ENCODE measurements around the gene SELPLG.
"Not testable (repeated sequence)": the region's sequence is repeated elsewhere in the genome, so short reads cannot be mapped to it uniquely, and the experiment has no call there.

The SELPLG gene

DNA sequence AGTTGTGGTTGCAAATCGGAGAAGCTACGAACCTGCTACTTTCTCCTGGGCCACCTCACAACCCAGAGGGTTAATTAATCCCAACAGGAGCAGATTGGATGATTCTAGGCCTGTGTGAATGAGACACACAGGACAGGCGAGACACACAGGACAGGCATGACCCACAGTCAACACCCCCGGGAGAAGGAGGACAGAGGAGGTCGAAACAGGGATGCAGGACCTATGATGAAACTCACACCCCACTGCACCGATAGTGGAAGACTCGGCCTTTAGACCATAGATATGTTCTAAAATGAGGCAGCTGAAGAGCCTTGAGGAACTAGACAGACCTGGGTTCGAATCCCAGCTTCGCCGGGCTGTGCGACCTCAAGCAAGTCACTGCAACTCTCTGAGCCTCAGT is 47.4 kb downstream of the SELPLG start:
- no peak for DNase-seq

DNA sequence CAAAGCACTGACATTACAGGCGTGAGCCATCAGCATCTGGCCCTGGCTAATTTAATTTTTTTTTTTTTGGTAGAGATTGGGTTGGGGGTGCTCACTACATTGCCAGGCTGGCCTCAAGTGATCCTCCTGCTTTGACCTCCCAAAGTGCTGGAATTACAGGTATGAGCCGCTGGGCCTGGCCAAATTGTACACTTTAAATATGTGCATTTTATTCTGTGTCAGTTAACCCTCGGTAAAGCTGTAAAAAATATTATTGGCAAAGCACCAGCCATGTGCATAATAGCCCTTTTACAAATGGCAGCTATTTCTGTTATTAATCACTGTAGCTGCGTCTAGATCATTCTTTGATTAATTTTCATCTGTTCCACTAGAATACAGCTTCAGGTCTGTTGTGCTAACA is 47.8 kb downstream of the SELPLG start:
- DNase-seq = no peak

DNA sequence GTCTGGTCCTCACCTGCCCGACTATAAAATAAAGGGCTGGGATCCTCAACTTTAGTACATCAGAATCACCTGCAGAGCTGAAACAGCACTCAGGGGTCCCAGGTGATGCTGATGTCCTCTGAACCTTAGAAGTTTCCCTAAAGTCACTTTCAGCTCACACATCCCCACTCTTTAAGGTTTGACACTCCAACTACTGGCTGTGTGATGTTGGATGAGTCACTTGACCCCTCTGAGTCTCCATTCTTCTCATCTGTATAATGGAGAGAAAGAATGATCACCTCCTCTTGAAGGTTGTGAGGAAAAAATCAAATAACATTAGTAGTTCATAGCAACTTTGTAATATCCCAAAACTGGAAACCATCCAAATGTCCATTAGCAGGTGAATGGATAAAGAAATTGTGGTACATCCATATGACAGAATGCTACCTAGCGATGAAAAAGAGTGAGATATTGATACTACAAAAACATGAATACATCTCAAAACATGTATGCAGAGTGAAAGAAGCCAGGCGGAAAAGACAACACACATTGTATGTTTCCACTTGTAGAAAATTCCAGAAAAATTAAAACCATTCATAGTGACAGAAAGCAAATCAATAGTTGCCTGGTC is 49.1 kb downstream of the SELPLG start:
- no peak for DNase-seq

DNA sequence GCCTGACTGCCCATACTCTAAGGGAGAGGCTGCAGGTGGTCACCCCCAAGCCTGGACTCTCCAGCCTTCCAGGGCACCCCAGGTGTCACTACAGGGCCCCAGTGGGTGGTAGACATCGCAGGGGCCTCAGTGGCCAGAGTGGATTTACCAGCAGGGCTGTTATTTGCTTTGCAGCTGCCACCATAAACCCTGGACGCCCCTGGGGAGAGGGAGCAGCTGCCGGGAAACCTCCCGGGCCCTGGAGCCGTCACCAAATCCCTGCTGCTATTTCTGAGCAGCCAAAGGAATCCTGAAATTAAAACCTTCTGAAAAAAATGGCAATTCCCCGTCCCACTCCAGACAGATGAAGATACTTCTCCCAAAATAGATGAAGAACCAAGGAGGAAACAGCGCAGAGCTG is 49.7 kb downstream of the SELPLG start:
- DNase-seq = no peak

DNA sequence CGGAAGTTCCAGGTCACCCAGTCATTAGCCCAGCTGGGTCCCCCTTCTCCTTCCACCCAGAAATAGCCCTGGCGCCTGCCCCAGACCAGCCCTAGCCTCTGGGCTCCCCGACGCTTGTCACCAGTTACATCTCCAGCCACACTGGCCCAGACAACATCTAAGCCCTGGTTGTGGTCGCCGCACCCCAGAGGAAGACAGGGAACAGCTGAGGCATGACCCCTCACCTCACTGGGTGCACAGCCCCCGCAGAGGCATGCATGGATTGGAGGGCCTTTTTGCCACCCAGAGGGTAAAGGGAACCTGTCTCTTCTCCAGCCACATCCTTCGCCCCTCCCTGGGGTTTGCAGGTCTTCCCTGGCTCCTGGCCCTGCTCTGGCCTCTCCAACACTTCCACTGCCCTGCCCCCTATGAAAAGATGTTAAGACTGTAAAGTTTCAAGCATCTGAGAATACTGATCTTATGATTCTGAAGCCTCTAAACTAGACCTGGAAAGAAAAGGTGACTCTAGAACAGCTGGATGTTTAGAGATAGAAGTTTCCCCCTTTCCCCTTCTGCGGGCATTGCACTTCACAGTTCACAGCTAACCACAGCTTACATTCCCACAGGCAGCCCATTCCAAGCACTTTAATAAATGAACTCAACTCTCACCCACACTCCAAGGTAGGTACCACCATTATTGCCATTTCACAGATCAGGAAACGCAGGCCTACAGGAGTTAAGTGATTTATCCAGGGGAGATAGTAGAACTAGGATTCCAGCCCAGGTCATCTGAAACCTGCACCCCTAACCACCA is 50.5 kb downstream of the SELPLG start:
- no peak for DNase-seq

DNA sequence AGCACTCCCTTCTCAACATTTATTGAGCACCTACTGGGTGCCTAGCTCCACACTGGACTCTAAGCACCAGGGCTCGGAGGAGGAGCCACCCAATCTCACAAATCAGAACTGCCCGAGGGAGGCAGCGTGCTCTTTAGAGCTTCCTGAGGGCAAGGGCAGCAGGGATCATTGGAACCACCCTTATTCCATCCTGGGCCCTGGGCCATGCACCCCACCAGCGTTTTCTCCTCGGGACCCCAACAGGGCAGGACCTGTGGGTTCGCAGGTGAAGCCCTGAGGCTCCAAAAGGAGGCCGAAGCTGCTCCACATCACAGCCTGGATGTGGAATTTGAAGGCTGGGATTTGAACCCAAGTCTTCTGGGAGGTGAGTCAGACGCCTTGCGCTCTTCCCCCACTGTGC is 51.2 kb downstream of the SELPLG start:
- no peak for DNase-seq

DNA sequence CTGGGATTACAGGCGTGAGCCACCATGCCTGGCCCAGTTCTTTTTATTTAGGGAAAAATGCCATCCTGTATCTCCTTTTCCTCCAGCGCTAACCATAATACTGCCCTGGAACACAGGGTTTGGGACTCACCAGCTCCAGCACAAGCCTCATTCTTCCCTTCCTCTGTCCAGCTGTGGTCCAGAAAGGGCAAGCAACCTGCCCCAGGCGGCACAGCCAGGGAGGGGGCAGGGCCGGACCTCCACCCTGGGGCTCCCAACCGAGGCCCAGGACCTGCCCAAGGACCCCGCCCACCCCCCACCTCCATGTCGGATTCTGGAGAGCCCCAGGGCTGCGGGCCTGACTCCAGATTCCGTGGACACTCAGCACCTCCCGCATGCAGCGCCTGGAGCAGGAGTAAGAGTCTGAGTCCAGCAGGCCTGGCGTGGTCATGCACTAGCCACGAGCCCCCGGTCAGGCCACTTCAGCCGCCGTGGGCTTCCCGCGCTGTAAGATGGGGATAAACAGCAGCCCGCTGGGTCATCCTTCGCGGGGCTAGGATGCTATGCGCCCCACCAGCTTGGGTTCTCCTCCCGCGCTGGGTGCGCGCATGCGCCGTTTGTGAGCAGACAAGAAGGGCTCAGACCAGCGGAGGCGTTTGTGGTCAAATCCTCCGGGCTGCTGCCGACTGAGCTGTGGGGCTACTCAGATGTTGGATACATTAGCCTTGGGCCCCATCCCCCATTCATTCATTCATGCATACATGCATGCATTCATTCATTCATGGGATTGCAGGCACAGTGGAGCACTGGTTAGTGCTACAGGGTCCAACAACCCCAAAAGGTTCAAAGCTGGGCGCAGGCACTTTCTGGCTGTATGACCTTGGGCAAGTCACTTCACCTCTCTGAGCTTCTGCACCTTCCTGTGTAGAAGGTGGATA is 52.1 kb downstream of the SELPLG start:
- no peak for DNase-seq

DNA sequence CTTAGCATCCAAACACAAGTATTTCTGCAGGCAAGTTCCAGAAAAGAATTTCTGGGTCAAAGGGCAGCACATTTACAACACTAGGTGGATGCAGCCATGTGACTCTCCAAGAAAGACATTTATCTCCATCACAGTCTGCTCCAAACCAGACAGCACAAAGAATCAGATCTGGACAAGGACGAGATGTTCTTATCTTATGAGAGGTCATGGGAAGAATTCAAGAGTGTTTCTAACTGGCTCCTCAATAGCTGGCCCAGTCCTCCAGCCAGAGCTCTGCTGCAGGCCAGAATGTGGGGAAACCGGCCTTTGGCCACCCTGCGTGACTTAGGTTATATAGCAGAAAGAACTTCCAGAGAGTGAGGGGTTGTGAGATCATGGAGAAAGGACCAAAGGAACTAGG is 53.2 kb downstream of the SELPLG start:
- no peak for DNase-seq

DNA sequence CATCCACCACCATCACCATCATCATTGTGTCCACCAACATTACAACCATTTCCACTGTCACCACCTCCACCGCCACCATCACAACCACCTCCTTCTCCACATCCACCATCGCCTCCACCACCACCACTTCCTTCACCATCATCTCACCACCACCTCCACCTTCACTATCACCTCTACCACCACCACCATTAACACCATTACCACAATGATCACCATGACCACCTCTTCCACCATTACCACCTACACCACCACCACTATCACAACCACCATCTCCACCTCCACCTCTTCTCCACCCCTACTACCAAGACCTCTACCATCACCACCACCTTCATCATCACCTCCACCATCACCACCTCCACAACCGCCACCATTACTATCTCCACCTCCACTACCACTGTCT is 54.9 kb downstream of the SELPLG start:
- no peak for DNase-seq

DNA sequence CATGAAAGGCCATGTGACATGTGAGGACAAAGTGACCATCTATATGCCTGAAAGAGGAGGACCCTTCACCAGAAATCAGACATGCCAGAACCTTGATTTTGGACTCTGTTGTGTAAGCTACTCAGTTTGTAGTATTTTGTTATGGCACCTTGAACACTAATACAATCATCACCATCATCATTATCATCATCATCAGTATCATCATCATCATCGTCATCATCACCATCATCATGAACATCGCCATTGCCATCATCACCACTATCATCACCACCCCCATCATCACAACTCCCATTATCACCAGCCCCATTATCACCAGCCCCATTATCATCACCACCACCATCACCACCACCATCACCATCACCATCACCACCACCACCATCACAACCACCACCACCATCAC is 55.4 kb downstream of the SELPLG start:
- DNase-seq = no peak

DNA sequence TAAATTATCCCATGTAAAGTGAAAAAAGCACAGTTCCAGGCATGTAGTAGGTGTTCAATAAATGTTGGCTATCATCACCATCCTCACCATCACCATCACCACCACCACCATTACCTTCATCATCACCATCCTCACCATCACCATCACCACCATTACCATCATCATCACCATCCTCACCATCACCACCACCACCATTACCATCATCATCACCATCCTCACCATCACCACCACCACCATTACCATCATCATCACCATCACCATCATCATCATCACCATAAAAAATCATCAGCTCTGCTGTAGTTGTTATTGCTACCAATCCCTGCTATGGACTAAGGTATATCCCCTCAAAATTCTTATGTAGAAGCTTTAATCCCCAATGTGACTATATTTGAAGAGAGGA is 56.2 kb downstream of the SELPLG start:
- DNase-seq = no peak

DNA sequence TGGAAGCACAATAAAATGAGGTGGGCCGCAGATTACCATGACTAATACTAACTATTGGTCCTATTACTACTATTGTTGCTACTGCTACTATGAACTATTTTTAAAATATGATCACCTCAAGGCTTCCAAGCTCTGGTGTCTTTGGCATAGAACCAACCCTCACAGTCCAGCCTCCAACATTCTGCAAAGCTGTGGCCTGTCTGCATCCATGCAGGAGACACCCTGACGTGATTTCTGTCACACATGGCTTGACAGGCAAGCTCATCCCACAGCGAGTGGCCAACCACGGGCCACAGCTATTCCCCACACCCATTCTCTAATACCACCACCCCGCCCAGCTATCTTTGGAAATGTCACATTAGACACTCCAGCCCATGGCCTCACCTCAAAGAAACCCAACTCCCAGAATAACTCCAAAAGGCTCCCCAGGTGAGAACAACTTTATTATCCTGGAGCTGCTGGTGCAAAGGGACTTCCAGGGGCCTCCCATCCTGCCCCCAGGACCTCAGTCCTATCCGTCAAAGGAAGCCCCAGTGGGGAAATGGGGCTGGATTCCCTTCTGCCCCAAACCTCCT is 56.9 kb downstream of the SELPLG start:
- DNase-seq = no peak

DNA sequence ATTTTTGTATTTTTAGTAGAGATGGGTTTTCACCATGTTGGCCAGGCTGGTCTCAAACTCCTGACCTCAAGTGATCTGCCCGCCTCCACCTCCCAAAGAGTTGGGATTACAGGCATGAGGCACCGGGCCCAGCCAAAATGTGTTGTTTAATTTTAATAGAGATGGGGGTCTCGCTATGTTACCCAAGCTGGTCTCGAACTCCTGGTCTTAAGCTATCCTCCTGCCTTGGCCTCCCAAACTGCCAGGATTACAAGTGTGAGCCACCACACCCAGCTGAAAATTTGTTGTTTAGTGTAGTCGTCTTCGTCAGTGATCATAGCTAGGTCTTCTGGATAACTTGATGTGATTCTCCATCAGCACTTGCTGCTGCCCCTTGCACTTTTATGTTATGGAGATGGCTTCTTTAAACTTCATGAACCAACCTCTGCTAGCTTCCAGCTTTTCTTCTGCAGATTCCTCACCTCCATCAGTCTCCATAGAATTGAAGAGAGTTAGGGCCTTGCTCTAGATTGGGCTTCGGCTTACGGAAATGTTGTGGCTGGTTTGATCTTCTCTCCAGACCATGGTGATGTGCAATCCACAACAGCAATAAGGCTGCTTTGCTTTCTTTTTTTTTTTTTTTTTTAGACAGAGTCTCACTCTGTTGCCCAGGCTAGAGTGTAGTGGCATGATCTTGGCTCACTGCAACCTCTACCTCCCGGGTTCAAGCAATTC is 58.3 kb downstream of the SELPLG start:
- no peak for DNase-seq

DNA sequence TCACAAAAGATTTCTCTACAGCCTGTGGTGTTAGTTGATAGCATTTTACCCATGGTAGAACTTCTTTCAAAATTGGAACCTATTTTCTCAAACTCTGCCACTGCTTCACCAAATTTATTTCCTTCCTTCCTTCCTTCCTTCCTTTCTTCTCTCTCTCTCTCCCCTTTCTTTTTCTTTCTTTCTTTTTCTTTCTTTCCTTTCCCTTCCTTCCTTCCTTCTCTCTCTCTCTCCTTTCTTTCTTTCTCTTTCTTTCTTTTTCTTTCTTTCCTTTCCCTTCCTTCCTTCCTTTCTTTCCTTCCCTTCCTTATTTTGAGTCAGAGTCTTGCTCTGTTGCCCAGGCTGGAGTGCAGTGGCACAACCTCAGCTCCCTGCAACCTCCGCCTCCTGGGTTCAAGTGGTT is 59.4 kb downstream of the SELPLG start:
- DNase-seq = not testable (repeated sequence)

DNA sequence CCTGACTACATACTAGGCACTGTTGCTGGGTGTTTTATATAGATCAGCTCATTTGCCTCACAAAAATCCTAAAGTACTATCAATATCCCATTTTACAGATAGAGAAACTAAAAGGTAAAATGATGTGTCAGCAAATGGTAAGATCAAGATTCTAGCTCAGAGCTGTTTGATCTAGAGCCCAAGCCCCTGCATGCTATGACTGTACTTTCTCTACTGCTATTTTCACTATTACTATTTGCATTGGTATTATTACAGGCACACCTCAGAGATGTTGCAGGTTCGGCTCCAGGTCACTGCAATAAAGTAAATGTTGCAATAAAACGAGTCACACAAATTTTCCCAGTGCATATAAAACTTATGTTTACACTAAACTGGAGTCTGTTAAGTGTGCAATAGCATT is 60.4 kb downstream of the SELPLG start:
- DNase-seq = no peak

DNA sequence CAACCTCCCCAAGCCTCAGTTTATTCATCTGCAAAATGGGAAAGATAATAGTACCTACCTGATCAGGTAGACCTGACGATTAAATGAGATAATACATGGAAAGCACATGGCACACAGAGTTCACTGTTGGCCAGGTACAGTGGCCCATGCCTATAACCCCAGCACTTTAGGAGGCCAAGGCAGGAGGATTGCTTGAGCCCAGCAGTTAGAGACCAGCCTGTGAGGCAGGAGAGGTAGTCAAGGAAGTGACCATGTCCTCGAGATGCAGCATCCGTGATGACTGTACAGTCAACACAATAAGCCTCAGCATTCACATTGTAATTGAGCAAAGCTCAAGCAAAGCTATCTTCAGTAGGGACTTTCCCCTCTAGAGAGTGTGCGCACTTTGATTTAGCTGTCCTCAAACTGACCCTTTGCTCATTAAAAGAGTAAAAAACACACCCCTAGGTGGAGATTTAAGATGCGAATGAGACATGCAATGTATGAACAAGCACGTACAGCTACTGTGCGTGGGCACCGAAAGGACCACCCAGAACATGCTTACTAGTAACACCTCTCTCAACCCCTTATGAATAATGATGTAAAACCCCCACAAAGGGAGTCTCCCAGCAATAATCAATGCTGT is 61.4 kb downstream of the SELPLG start:
- DNase-seq = no peak
